ENCODE data around the gene SYT5. TPM values are rescaled to one million over a fixed set of nuclear protein-coding genes. Genes with fewer than 3 reads are reported as not detected.

Gene SYT5
- total and polyA plus RNA-seq, 9 of the 15 experiments (the other 6 are each of a cell fraction or from before 2014, with no cell fraction given): 1.3 to 20.9 (median 8.8) TPM

- no peaks in the 10 kb centered on the region for H3K9me3 ChIP-seq (replicated peaks; ENCODE audit: control insufficient read depth, insufficient read depth, low read depth, low read length)
- no peaks in the 10 kb centered on the region for H3K9me1 ChIP-seq (ENCODE audit: control insufficient read depth, insufficient read depth, low read length)
- DNase-seq (ENCODE audit: extremely low read depth in 1 of 4, low spot score in 3 of 4) (no peak), ATAC-seq (peak; percentile 15; the same call in 1 of the 3 replicates), FAIRE-seq (no peak)
- H2AFZ ChIP-seq (ENCODE audit: low read depth, low read length): no peak overlapping the region
- H3K27ac ChIP-seq (ENCODE audit: extremely low read depth, low read depth, low read length): no peak overlapping the region
- peaks cover 0 to 12% of the 10 kb centered on the region in 2 experiments; a peak in 1 of 5 replicates for H3K4me1 ChIP-seq (replicated peaks in 1 of 2; ENCODE audit: control insufficient read depth in 2 of 2, insufficient read depth in 2 of 2, low read length in 2 of 2)
- intact Hi-C loops (cut with micrococcal nuclease) (no loop called here), in situ Hi-C loops (cut with MboI) (no loop called here)
- H4K20me1 ChIP-seq (replicated peaks; ENCODE audit: control insufficient read depth, insufficient read depth, low read length): no peaks in the 10 kb centered on the region
- H3K4me3 ChIP-seq: no peak overlapping the region
- BruUV-seq (replicated peaks): no TSS peak
- peak overlapping the region in 1 of 2 experiments; percentile 83; a peak in 2 of 4 replicates for H3K9ac ChIP-seq (ENCODE audit: insufficient read depth in 1 of 2, low read depth in 2 of 2, low read length in 2 of 2)
- no peak overlapping the region for H3K4me2 ChIP-seq (ENCODE audit: insufficient read depth, low read length)
- H3K79me2 ChIP-seq (ENCODE audit: control insufficient read depth, insufficient read depth, low read length): no peaks in the 10 kb centered on the region
- H3K27me3 ChIP-seq (ENCODE audit: control insufficient read depth in 2 of 2, insufficient read depth in 2 of 2, low read length in 2 of 2): no peaks in the 10 kb centered on the region
- H3K36me3 ChIP-seq (ENCODE audit: control insufficient read depth, insufficient read depth, low read length): peaks cover 14% of the 10 kb centered on the region
- TF ChIP-seq TAF7 (tag; IDR thresholded peaks at IDR 0.05): no peak
- peak; percentile 45 for TF ChIP-seq POLR2G (IDR thresholded peaks at IDR 0.05; ENCODE audit: low read depth, low read length)
- ChIA-PET CTCF (ENCODE audit: low intra/inter-chr PET ratio) (no interaction called here), POLR2A (interaction anchor here (0.8 kb wide), 2 partner anchors 9 to 126 kb away, joined by 3 to 4 read pairs; partner anchors contain the start of gene SYT5)
- 71% methylated on average over 13 of the region's 15 CpGs for WGBS (ENCODE audit: insufficient coverage, low coverage, missing lambda C conversion rate)
Observed at GRCh38 chr19:55189403-55189835, 9.3 kb upstream of the SYT5 start.

- Histone ChIP-seq H4K20me1 (replicated peaks; ENCODE audit: control insufficient read depth, insufficient read depth, low read length) (no peaks in the 10 kb centered on the region), H3K27me3 (ENCODE audit: control insufficient read depth in 2 of 2, insufficient read depth in 2 of 2, low read length in 2 of 2) (no peaks in the 10 kb centered on the region), H3K9me1 (ENCODE audit: control insufficient read depth, insufficient read depth, low read length) (no peaks in the 10 kb centered on the region), H3K36me3 (ENCODE audit: control insufficient read depth, insufficient read depth, low read length) (peaks cover 9% of the 10 kb centered on the region; the same call in 2 of the 3 replicates), H3K27ac (ENCODE audit: extremely low read depth, low read depth, low read length) (peak overlapping the region; percentile 25; the same call in 1 of the 3 replicates), H3K4me3 (no peak overlapping the region), H3K4me2 (ENCODE audit: insufficient read depth, low read length) (no peak overlapping the region), H3K9ac (ENCODE audit: insufficient read depth in 1 of 2, low read depth in 2 of 2, low read length in 2 of 2) (peak overlapping the region in 1 of 2 experiments; percentile 82; a peak in 2 of 4 replicates), H3K9me3 (replicated peaks; ENCODE audit: control insufficient read depth, insufficient read depth, low read depth, low read length) (no peaks in the 10 kb centered on the region), H2AFZ (ENCODE audit: low read depth, low read length) (0 out of 2 replicates have a peak overlapping the region, but pooled peaks have one; percentile 3), H3K4me1 (replicated peaks in 1 of 2; ENCODE audit: control insufficient read depth in 2 of 2, insufficient read depth in 2 of 2, low read length in 2 of 2) (peaks cover 0 to 12% of the 10 kb centered on the region in 2 experiments; a peak in 1 of 5 replicates), H3K79me2 (ENCODE audit: control insufficient read depth, insufficient read depth, low read length) (no peaks in the 10 kb centered on the region)
- ChIA-PET CTCF (ENCODE audit: low intra/inter-chr PET ratio) (no interaction called here), POLR2A (interaction anchor here (0.8 kb wide), 1 partner anchor 9 kb away, joined by 4 read pairs; the partner anchor contains the start of gene SYT5)
- peak in 2 of 4 experiments; percentile 29 to 32 for DNase-seq (ENCODE audit: extremely low read depth in 1 of 4, low spot score in 3 of 4)
- TF ChIP-seq IRF9 (tag; IDR thresholded peaks at IDR 0.05) (no peak), VEZF1 (CRISPR knock-in tag; IDR thresholded peaks at IDR 0.05) (peak; percentile 22; the same call in 1 of the 2 replicates), GABPA (tag; conservative IDR thresholded peaks at IDR 0.05; ENCODE audit: low read depth) (0 out of 2 replicates have a peak, but pooled peaks have one; percentile 36), POLR2B (IDR thresholded peaks at IDR 0.05; ENCODE audit: low read depth, partially characterized antibody) (peak; percentile 11), PKNOX1 (IDR thresholded peaks at IDR 0.05) (0 out of 2 replicates have a peak, but pooled peaks have one; percentile 6), ATF7 (IDR thresholded peaks at IDR 0.05) (no peak)
- WGBS (ENCODE audit: insufficient coverage, low coverage, missing lambda C conversion rate): 48% methylated on average over 8 of the region's 8 CpGs
- no peak for FAIRE-seq
- in situ Hi-C loops (cut with MboI): no loop called here
- BruUV-seq (replicated peaks): no TSS peak
- peak; percentile 73 for ATAC-seq
- intact Hi-C loops (cut with micrococcal nuclease): no loop called here
Observed at GRCh38 chr19:55188625-55189024, 8.5 kb upstream of the SYT5 start.
